T-helper 9 cell (primary cell): ENCODE data around the gene EEPD1.
"Not testable (repeated sequence)": the region's sequence is repeated elsewhere in the genome, so short reads cannot be mapped to it uniquely, and the experiment has no call there.

ENCODE experiments used
- DNase-seq: peaks from one replicate; pipeline ENCODE4 v3.0.0-alpha.2; 2020

EEPD1 gene

GRCh38 chr7:36305648-36306047 lies 152.6 kb downstream of the EEPD1 start:
- no peak for DNase-seq

GRCh38 chr7:36306222-36306621 lies 153.2 kb downstream of the EEPD1 start:
- DNase-seq, result no peak

DNA sequence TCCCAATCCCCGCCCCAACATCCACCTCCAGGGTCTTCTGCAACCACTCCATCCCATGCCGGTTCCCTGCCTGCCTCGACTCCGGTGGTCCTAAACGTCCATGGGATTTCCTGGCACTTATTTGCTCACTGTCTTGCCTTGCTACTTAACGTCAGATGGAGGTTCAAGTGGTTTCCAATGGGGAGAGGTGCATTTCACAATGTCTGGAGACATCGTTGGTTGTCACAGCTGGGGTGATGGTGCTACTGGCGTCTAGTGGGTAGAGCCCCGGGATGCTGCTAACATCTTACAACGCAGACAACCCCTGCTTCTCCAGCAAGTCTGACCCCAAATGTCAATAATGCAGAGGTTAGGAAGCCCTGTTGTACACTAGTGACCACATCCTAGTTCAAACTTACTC lies 153.7 kb downstream of the EEPD1 start:
- DNase-seq, result no peak

DNA sequence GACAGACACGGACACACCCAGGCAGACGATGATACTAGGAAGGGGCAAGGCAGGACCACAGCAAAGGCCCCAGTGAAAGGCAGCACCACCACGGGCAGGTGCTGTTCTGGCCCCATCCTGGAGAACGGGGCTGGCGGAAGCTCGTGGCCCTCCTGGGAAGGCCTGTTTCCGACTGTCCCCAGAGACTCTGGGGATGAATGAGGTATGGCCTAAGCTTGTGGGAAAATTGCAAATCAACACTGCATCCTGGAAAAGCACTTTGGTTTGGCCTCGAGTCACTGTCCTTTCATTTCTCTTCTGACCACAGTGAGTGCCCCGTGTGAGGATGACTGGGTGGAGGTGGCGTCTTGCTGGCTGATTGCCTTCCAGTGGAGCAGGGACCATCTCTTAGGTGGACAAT lies 155.0 kb downstream of the EEPD1 start:
- DNase-seq, result no peak

DNA sequence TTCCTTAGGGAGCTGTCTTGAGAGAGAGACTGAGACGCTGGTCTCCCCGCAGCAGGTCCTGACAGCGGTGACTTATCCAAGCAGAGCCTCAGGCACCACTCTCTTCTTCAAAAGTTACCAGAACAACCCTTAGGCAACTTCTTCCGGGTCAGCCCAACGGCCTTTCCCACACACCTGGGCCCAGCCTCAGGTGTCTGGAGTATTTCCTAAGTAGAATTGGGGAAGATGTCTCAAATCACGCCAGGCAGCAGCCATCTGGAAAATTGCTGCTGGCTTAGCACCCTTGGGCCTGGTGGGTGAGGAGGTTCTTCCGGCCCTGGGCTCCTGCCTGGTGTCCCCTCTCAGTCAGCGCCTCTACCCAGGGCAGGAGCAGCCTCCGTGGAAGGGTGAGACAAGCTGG lies 156.2 kb downstream of the EEPD1 start:
- DNase-seq, result no peak

GRCh38 chr7:36309716-36310115 lies 156.7 kb downstream of the EEPD1 start:
- no peak for DNase-seq

GRCh38 chr7:36310897-36311296 lies 157.8 kb downstream of the EEPD1 start:
- no peak for DNase-seq

DNA sequence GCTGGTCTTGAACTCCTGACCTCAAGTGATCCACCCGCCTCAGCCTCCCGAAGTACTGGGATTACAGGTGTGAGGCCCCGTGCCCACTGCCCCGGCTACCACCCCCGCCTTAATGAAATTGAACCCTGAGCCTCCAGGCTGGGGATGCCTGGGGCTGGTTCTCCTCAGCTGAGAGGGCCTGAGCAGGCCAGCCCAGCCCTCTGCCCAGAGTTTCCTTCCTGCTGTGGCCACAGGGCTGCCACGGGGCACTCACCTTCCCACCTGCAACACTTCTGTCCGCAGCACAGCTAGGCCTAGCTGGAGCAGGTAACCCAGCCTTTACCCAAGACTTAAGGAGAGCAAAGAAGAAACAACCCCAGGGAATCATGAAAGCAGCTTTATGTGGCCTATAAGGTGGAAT lies 158.5 kb downstream of the EEPD1 start:
- no peak for DNase-seq

GRCh38 chr7:36312064-36312914 lies 159.2 kb downstream of the EEPD1 start:
- DNase-seq, result no peak

- DNase-seq, result no peak
Observed at GRCh38 chr7:36312915-36313334, 159.9 kb downstream of the EEPD1 start.

DNA sequence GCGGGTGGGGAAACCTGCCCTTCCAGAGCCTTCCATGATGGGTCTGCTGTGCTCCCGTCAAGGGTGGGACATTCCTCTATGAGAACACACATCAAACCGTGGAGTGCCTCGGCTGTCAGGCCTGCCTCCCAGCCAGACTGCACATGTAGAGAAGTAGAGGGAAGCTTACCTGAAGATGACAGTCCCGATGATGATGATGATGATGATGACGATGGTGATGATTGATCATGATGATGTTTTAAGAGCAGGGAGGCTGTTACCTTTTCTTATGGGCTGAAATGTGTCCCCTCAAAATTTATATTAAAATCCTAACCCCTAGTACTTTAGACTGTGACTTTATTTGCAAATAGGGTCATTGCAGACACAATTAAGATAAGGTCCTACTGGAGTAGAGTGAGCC lies 160.6 kb downstream of the EEPD1 start:
- no peak for DNase-seq

DNA sequence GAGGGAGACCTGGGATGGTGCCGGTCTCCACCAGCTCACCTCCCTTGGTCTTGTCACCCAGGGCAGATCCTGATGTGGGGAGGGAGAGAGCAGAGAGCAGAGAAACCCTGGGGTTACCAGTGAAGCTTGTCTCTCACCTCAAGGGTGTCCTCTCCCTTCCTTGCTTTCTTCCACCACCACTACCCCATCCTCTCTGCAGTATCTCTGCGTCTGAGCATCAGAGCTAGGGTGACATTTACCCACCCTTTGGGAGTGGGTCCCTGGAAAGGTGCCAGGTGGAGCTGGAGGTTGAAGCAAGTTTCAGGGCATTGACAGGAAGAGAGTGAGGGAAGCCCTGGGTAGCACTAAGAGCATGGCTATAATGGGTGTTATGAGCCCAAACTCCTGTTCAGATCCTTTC lies 161.4 kb downstream of the EEPD1 start:
- DNase-seq, result no peak

- no peak for DNase-seq
Observed at GRCh38 chr7:36315309-36315944, 162.4 kb downstream of the EEPD1 start.

GRCh38 chr7:36316319-36316718 lies 163.3 kb downstream of the EEPD1 start:
- DNase-seq, result no peak

DNA sequence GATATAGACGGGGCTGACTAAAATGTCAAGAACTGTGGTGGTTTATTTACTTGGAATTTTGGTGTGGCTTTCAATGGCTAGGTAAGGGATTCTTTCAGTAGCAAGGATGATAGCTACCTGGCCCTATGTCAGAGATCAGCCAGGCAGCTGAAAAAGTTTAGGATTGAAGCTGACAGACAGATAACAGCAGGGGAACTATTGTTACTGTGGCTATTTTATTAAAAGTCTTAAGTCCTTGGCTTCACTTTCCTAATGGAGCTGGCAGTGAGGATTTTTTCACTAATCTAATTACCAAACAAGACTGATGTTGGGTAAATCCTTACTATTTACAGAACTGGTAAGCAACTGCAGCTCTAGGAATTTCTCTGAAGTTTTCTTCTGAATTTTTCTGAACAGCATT lies 164.2 kb downstream of the EEPD1 start:
- DNase-seq, result no peak

GRCh38 chr7:36318116-36318515 lies 165.1 kb downstream of the EEPD1 start:
- no peak for DNase-seq

- not testable (repeated sequence) for DNase-seq
Observed at GRCh38 chr7:36321284-36321683, 168.2 kb downstream of the EEPD1 start.

- DNase-seq, result no peak
Observed at GRCh38 chr7:36336390-36336789, 183.3 kb downstream of the EEPD1 start.

- DNase-seq, result no peak
Observed at GRCh38 chr7:36338256-36338655, 185.2 kb downstream of the EEPD1 start.

DNA sequence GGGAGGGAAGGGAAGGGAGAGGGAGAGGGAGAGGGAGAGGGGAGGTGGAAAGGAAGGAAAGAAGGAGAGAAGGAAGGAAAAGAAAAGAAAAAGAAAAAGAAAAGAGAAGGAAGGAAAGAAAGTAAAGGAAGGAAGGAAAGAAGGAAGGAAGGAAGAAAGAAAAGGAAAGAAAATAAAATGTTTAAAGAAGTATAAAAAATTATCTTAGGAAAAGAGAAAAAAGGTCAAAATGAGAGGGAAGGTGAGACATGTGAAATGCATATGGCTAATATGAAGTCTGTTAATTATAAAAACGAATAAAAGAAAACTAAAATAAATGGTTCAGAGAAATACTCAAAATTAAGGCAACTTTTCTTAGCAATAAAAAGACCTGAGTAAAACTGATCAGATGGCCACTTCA lies 190.5 kb downstream of the EEPD1 start:
- DNase-seq, result no peak

DNA sequence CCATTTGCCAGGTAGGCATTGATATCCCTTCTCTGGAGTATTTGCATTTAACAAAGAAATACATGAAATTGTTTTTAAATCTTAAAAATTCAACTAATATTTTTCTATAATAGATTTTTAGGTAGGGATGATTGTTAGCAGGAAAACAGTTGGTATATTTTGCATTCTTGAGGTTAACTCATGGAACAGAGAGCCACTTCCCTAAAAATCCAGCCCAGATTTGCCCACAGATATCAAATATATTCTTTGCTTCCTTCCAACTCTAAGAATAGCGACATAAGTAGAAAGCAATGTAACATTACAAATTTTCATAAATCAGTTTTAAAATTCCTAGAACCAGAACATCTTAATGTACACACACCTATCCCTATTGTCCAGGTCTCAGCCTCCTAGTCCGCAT lies 191.6 kb downstream of the EEPD1 start:
- DNase-seq, result no peak

- no peak for DNase-seq
Observed at GRCh38 chr7:36346260-36346831, 193.3 kb downstream of the EEPD1 start.

DNA sequence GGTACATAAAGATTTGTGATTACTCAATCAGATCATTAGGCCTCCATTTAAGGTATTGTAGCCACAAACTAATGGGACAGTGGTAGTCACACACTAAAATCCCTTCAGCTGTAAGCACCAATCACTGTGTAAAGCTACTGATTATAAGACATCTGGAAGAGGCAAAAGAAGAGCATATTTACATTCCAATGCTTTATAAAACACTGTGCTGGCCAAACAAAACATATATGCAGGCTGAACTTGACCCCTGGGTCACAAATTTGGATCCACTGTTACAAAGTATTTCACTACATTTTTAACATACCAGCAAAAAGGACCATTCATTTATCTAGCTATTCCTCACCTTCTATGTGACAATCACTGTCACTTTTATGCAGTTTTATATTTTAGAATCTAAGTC lies 195.2 kb downstream of the EEPD1 start:
- no peak for DNase-seq

DNA sequence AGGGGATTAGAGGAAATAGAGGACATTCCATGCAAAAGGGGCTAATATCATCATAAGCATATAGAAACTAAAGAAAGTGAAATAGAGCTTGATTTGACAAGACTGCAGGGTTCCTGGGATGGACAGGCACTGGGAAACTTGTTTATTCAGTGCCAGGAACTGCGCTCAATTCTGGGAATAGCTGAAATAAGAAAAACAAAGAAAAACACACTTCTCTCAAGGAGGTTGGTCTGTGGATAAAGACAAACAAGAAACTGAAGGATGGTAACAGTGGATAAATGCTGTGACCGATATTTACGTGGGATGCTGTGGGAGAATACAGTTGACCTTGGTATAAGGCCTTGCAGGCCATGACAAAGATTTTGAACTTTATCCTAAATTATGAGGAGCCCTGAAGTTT lies 195.7 kb downstream of the EEPD1 start:
- no peak for DNase-seq
